ENCODE results near the gene PRORP.

Gene PRORP

DNA sequence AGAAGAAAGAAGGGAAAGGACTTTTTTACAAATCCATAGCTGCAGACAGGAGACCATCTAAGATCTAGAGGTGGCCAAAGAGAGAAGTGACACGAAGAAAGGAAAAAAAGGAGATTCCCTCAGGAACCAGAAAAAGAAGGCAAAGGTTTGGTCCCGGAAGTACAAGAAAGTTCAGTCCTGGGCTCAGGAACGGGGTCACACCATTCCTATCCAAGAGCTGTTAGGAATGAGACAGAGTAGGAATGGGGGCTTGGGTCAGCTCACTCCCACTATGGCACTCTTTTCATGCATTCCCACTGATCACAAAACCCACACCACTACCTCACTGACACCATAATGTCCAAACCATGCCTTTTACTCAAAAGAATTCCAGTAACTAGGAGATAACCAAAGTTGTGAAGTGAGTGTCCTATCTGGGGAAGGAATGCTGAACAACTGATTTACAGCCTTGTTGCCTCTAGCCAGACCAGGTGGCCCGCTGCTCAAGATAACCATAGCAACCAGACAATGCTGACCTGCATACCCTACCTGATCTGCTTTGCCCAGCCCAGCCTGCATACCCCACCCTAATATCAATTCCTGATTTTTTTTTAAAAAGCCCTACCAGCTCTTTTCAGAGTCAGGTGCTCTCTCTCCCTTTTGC is 8.9 kb upstream of the PRORP start:
- Histone ChIP-seq H4K20me1 (peaks cover 13% of the 10 kb centered on the region; the same call in 1 of the 2 replicates), H3K4me1 (peaks cover 2% of the 10 kb centered on the region; the same call in 1 of the 2 replicates), H3K27me3 (no peaks in the 10 kb centered on the region), H3K36me3 (peaks cover 87% of the 10 kb centered on the region), H3K4me2 (no peak overlapping the region), H3K9me3 (peaks cover 36% of the 10 kb centered on the region), H3K4me3 (no peak overlapping the region), H3K9ac (no peak overlapping the region), H3K27ac (no peak overlapping the region)
- TF ChIP-seq Cebpa-rat (IDR thresholded peaks at IDR 0.05) = no peak

DNA sequence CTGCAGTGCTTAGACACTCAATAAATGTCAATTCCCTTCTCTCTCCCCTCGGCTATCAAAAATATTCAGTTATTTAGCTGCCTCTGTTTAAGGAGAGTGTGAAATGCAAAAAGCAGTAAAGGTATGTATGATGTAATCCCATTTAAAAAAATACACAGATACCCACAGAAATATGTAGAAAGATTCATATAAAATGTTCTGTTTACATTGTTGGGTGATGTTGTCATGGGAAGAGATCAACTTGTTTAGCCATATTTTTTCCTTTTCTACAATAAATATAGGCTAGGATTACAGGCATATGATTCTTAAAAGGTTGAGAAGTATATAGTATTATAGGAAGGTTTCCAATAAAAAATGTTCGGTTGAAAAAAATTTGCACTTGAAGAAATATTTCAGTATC is 8.3 kb upstream of the PRORP start:
- no peak for TF ChIP-seq Cebpa-rat (IDR thresholded peaks at IDR 0.05)
- Histone ChIP-seq H3K9ac (no peak overlapping the region), H3K27me3 (no peaks in the 10 kb centered on the region), H3K27ac (no peak overlapping the region), H3K4me3 (no peak overlapping the region), H3K4me1 (peaks cover 8% of the 10 kb centered on the region; the same call in 1 of the 2 replicates), H4K20me1 (peaks cover 13% of the 10 kb centered on the region; the same call in 1 of the 2 replicates), H3K36me3 (peaks cover 81% of the 10 kb centered on the region), H3K9me3 (peaks cover 36% of the 10 kb centered on the region), H3K4me2 (no peak overlapping the region)

DNA sequence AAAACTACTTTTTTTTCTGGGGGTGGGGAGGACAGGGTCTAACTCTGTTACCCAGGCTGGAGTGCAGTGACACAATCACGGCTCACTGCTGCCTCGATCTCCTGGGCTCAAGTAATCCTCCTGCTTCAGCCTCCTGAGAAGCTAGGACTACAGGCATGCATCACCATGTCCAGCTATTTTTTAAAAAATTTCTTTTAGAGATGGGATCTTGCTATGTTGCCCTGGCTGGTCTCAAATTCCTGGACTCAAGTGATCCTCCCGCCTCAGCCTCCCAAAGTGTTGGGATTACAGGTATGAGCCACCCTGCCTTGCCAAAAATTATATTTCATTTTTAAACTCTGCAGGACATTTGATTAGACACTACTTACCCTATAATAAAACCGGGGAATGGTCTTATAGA is 6.1 kb upstream of the PRORP start:
- Histone ChIP-seq H3K36me3 (peaks cover 73% of the 10 kb centered on the region), H3K4me1 (peaks cover 28% of the 10 kb centered on the region), H4K20me1 (peaks cover 13% of the 10 kb centered on the region; the same call in 1 of the 2 replicates), H3K4me2 (no peak overlapping the region), H3K27me3 (no peaks in the 10 kb centered on the region), H3K9me3 (peaks cover 36% of the 10 kb centered on the region), H3K9ac (no peak overlapping the region), H3K4me3 (no peak overlapping the region), H3K27ac (no peak overlapping the region)
- TF ChIP-seq Cebpa-rat (IDR thresholded peaks at IDR 0.05) = no peak

DNA sequence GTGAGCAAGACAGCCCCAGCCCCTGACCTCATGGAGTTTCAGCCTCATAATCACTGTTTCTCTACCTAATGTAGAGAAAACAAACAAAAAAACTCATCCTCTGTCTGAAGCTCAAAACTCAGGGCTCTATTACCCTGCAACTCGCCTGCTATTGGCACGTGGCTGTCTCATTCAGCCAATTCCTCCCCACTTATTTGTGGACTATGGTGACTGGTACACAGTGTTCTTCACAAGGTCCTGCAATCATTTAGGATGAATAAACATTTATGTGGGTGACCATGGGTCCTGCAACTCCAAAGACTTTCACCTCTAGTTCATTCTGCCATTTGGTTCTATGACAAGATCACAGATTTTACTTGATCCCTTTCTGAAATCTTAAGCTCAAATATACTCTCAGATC is 5.2 kb upstream of the PRORP start:
- TF ChIP-seq Cebpa-rat (IDR thresholded peaks at IDR 0.05) = no peak
- Histone ChIP-seq H3K4me3 (no peak overlapping the region), H4K20me1 (peaks cover 13% of the 10 kb centered on the region; the same call in 1 of the 2 replicates), H3K9me3 (peaks cover 28% of the 10 kb centered on the region), H3K27ac (no peak overlapping the region), H3K9ac (no peak overlapping the region), H3K36me3 (peaks cover 64% of the 10 kb centered on the region), H3K4me2 (no peak overlapping the region), H3K4me1 (peaks cover 28% of the 10 kb centered on the region), H3K27me3 (no peaks in the 10 kb centered on the region)

DNA sequence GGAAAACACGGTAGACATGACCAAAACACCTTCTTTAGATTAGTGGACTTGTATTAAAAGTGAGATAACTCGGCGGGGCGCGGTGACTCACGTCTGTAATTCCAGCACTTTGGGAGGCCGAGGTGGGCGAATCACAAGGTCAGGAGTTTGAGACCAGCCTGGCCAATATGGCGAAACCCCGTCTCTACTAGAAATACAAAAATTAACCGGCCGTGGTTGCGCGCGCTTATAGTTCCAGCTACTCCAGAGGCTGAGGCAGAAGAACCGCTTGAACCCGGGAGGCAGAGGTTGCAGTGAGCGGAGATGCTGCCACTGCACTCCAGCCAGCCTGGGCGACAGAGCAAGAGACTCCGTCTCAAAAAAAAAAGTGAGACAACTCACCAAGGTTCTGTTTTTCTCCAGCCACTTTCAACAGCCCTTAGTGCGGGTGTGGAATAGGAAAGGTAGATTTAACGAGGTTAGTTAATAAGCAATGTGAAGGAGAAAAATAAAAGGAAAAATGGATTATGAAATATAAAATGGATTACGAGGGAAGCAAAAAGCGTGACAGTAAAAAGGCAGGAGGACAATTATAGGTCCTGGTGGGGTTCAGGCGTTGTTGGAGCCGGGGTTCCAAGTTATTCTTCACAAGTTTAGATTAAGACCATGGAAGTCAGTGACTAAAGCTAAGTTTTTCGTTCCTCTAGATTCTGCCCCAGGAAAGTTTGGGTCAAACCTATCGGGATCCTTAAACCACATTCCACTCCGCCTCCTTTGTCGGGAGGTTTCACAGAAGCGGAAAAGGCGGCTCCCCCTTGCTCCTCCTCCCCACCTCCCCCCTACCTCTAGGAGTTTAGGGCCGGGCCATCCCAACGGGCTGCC is 1.1 kb upstream of the PRORP start:
- Histone ChIP-seq H3K27ac (peak overlapping the region; percentile 99), H3K9ac (peak overlapping the region; percentile 99), H3K36me3 (peaks cover 24% of the 10 kb centered on the region), H3K9me3 (no peaks in the 10 kb centered on the region), H3K4me1 (peaks cover 59% of the 10 kb centered on the region), H3K27me3 (no peaks in the 10 kb centered on the region), H4K20me1 (peaks cover 11% of the 10 kb centered on the region; the same call in 1 of the 2 replicates), H3K4me3 (peak overlapping the region; percentile 83), H3K4me2 (peak overlapping the region; percentile 83)
- no peak for TF ChIP-seq Cebpa-rat (IDR thresholded peaks at IDR 0.05)

DNA sequence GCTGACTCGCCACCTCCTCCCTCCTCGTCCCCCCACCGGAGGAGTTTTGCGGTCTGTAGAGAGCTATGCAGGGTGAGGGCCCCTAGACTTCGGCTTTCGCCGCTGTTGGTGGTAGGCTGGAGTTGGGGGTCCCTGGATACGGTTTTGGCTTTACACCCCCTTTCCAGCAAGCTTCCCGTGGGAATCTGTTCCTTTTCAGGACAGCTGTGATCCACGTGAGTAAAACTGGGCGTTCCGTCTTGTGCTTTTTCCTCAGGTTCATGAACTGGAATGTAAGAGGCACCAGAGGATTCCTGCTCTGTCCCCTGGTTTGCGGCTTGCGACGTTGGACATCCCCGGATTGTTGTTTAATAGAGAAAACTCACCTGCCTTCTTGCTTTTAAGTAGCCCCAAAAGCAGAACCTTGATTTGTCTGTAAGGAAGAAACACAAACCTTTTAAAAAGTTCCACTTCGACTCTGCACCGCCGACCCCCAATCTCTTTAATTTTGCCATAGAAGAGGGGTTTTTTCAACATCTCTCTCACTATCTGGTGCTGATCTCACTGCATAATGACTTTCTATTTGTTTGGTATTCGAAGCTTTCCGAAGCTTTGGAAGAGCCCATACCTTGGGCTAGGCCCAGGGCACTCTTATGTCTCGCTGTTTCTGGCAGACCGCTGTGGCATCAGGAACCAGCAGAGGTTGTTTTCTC is 490 bp downstream of the PRORP start:
- Histone ChIP-seq H3K4me3 (peak overlapping the region; percentile 83), H3K27me3 (no peaks in the 10 kb centered on the region), H3K36me3 (peaks cover 25% of the 10 kb centered on the region), H4K20me1 (no peaks in the 10 kb centered on the region; the same call in 1 of the 2 replicates), H3K27ac (peak overlapping the region; percentile 99), H3K4me1 (peaks cover 65% of the 10 kb centered on the region), H3K4me2 (peak overlapping the region; percentile 83), H3K9me3 (no peaks in the 10 kb centered on the region), H3K9ac (peak overlapping the region; percentile 99)
- TF ChIP-seq Cebpa-rat (IDR thresholded peaks at IDR 0.05) = no peak

DNA sequence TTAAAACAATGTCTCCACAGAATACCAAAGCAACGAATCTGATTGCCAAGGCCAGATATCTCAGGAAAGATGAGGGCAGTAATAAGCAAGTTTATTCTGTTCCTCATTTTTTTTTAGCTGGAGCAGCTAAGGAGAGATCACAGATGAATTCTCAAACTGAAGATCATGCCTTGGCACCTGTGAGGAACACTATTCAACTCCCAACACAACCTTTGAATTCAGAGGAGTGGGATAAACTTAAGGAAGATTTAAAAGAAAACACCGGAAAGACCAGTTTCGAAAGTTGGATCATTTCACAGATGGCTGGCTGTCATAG is 994 bp downstream of the PRORP start:
- H3K4me2 ChIP-seq = peak overlapping the region; percentile 83
- TF ChIP-seq Cebpa-rat (IDR thresholded peaks at IDR 0.05) = no peak
- H3K9ac ChIP-seq = peak overlapping the region; percentile 99
- H3K36me3 ChIP-seq = peaks cover 28% of the 10 kb centered on the region
- no peaks in the 10 kb centered on the region for H3K9me3 ChIP-seq
- no peaks in the 10 kb centered on the region for H3K27me3 ChIP-seq
- peak overlapping the region; percentile 99 for H3K27ac ChIP-seq
- no peaks in the 10 kb centered on the region; the same call in 1 of the 2 replicates for H4K20me1 ChIP-seq
- peaks cover 64% of the 10 kb centered on the region for H3K4me1 ChIP-seq
- H3K4me3 ChIP-seq = peak overlapping the region; percentile 83

DNA sequence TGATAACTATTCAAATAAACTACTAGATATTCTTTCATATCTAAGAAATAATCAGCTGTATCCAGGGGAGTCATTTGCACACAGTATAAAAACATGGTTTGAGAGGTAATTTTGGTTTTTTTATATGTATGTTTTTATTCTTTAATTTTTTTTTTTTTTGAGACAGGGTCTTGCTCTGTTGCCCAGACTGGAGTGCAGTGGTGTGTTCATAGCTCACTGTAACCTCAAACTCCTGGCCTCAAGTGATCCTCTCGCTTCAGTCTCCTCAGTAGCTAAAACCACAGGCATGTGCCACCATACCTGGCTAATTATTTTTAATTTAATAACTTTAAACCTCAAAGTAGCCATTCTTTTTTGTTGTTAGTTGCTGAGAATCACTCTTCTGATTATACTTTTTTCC is 1.8 kb downstream of the PRORP start:
- H3K27ac ChIP-seq = no peak overlapping the region
- peak overlapping the region; percentile 83 for H3K4me2 ChIP-seq
- H3K36me3 ChIP-seq = peaks cover 34% of the 10 kb centered on the region
- no peaks in the 10 kb centered on the region for H4K20me1 ChIP-seq
- TF ChIP-seq Cebpa-rat (IDR thresholded peaks at IDR 0.05) = no peak
- H3K9ac ChIP-seq = peak overlapping the region; percentile 99; the same call in 1 of the 2 replicates
- H3K4me3 ChIP-seq = peak overlapping the region; percentile 83
- H3K27me3 ChIP-seq = no peaks in the 10 kb centered on the region
- peaks cover 56% of the 10 kb centered on the region for H3K4me1 ChIP-seq
- peaks cover 3% of the 10 kb centered on the region; the same call in 1 of the 2 replicates for H3K9me3 ChIP-seq

DNA sequence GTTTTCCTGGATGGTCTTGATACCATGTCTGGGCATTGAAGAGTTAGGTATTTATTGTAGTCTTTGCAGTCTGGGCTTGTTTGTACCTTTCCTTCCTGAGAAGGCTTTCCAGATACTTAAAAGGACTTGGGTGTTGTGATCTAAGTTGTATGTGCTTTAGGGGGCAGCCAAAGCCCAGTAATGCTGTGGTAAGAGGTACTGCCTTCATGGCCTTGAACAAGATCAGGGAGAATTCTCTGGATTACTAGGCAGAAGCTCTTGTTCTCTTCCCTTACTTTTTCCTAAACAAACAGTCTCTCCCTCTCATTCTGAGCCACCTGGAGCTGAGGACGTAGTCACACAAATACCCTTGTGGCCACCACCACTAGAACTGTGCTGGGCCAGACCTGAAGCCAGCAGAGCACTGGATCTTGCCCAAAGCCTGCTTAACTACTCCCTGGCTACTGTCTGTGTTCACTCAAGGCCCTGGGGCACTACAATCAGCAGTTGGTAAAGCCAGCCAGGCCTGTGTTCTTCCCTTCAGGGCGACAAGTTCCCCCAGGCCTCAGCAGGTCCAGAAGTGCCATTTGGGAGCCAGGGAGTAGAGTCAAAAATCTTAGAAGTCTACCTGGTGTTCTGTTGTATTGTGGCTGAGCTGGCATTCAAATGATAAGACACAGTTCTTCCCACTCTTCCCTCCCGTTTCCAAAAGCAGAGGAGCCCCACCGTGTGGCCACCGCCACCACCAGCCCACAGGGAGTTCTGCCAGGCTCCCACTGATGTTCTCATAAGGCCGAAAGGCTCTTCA is 11.4 kb downstream of the PRORP start:
- peaks cover 95% of the 10 kb centered on the region for H3K36me3 ChIP-seq
- H3K9ac ChIP-seq = no peak overlapping the region
- TF ChIP-seq Cebpa-rat (IDR thresholded peaks at IDR 0.05) = no peak
- H3K4me1 ChIP-seq = no peaks in the 10 kb centered on the region
- peaks cover 28% of the 10 kb centered on the region for H3K9me3 ChIP-seq
- H3K27me3 ChIP-seq = no peaks in the 10 kb centered on the region
- H3K4me3 ChIP-seq = no peak overlapping the region
- H3K4me2 ChIP-seq = no peak overlapping the region
- H3K27ac ChIP-seq = no peak overlapping the region
- H4K20me1 ChIP-seq = peaks cover 7% of the 10 kb centered on the region; the same call in 1 of the 2 replicates
